ENCODE data around the gene GHRL. TPM values are rescaled to one million over a fixed set of nuclear protein-coding genes. Genes with fewer than 3 reads are reported as not detected.
"Not testable (repeated sequence)": the region's sequence is repeated elsewhere in the genome, so short reads cannot be mapped to it uniquely, and the experiment has no call there.

Gene GHRL
- total RNA-seq, 6 experiments from 2014 or later: 0.32 to 0.43 TPM; not detected in 4

DNA sequence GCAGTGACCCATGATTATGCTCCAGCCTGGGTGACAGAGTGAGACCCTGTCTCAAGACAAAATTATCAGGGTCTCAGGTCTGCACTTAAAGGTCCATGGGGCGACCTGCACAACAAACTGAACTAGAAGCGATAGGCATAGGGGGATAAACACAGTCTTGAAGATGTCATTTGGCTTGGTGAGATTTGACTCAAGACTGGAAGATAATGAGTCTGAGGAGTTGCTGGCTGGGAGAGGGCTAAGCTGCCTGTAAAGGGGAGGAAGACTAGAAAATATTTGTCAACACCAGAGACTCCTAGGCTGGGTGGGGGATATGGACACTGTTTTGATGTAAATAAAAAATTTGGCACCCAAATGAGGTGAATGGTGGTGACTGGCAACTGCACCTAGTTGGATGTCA, 19.8 kb downstream of the GHRL start:
- H3K36me3 ChIP-seq: peaks cover 0 to 46% (median 8%) of the 10 kb centered on the region in 4 donors
- no peak overlapping the region for H3K27ac ChIP-seq
- peaks cover 0 to 30% (median 12%) of the 10 kb centered on the region in 4 donors for H3K4me1 ChIP-seq
- no peak for DNase-seq
- intact Hi-C loops (cut with DNase I): no loop called here
- 100% methylated on average over 2 of the region's 2 CpGs for WGBS (ENCODE audit: insufficient coverage, low coverage, low lambda C conversion rate, missing lambda C conversion rate)
- no peaks in the 10 kb centered on the region for H3K9me3 ChIP-seq
- no peak for ATAC-seq
- H3K4me3 ChIP-seq: no peak overlapping the region
- no peaks in the 10 kb centered on the region for H3K27me3 ChIP-seq
- no peak for TF ChIP-seq POLR2A (IDR thresholded peaks at IDR 0.05)
- TF ChIP-seq, protein P1, sequence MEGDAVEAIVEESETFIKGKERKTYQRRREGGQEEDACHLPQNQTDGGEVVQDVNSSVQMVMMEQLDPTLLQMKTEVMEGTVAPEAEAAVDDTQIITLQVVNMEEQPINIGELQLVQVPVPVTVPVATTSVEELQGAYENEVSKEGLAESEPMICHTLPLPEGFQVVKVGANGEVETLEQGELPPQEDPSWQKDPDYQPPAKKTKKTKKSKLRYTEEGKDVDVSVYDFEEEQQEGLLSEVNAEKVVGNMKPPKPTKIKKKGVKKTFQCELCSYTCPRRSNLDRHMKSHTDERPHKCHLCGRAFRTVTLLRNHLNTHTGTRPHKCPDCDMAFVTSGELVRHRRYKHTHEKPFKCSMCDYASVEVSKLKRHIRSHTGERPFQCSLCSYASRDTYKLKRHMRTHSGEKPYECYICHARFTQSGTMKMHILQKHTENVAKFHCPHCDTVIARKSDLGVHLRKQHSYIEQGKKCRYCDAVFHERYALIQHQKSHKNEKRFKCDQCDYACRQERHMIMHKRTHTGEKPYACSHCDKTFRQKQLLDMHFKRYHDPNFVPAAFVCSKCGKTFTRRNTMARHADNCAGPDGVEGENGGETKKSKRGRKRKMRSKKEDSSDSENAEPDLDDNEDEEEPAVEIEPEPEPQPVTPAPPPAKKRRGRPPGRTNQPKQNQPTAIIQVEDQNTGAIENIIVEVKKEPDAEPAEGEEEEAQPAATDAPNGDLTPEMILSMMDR (IDR thresholded peaks at IDR 0.05): no peak

DNA sequence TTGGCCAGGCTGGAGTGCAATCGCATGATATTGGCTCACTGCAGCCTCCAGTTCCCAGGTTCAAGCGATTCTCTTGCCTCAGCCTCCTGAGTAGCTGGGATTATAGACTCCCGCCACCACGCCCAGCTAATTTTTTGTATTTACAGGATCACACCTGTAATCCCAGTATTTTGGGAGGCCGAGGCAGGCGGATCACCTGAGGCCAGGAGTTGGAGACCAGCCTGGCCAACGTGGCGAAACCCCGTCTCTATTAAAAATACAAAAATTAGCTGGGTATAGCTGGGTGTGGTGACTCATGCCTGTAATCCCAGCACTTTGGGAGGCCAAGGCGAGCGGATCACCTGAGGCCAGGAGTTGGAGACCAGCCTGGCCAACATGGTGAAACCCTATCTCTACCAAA, 20.3 kb downstream of the GHRL start:
- H3K27ac ChIP-seq; H3K9me3 ChIP-seq; H3K27me3 ChIP-seq; H3K4me3 ChIP-seq; ATAC-seq; intact Hi-C loops (cut with DNase I): not testable (repeated sequence)
- Histone ChIP-seq H3K36me3 (peaks cover 0 to 43% (median 8%) of the 10 kb centered on the region in 4 donors), H3K4me1 (peaks cover 0 to 30% (median 12%) of the 10 kb centered on the region in 4 donors)
- DNase-seq: peak in 1 of 3 donors; percentile 1
- WGBS (ENCODE audit: insufficient coverage, low coverage, low lambda C conversion rate, missing lambda C conversion rate): 98% methylated on average over 9 of the region's 11 CpGs

DNA sequence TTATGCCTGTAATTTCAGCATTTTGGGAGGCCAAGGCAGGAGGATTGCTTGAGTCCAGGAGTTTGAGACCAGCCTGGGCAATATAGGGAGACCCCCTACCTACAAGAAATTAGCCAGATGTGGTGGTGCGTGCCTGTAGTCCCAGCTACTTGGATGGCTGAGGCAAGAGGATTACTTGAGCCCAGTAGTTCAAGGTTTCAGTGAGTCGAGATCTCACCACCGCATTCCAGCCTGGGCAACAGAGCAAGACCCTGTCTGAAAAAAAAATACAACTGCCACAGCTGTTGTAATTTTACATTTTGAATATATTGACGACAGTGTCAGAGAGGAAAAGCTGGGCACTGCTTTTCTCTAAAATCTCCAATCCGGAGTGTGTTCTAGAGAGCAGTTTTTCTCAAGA, 23.3 kb downstream of the GHRL start:
- ATAC-seq: no peak
- peaks cover 0 to 29% (median 9%) of the 10 kb centered on the region in 4 donors for H3K36me3 ChIP-seq
- H3K27me3 ChIP-seq: no peaks in the 10 kb centered on the region
- H3K27ac ChIP-seq: no peak overlapping the region
- DNase-seq: peak in 1 of 3 donors; percentile 4
- WGBS (ENCODE audit: insufficient coverage, low coverage, low lambda C conversion rate, missing lambda C conversion rate): 83% methylated on average over 1 of the region's 5 CpGs
- H3K9me3 ChIP-seq: no peaks in the 10 kb centered on the region
- H3K4me3 ChIP-seq: no peak overlapping the region
- TF ChIP-seq, protein P1 (IDR thresholded peaks at IDR 0.05): no peak
- TF ChIP-seq POLR2A (IDR thresholded peaks at IDR 0.05): no peak
- peaks cover 0 to 25% (median 13%) of the 10 kb centered on the region in 4 donors for H3K4me1 ChIP-seq
- intact Hi-C loops (cut with DNase I): no loop called here

DNA sequence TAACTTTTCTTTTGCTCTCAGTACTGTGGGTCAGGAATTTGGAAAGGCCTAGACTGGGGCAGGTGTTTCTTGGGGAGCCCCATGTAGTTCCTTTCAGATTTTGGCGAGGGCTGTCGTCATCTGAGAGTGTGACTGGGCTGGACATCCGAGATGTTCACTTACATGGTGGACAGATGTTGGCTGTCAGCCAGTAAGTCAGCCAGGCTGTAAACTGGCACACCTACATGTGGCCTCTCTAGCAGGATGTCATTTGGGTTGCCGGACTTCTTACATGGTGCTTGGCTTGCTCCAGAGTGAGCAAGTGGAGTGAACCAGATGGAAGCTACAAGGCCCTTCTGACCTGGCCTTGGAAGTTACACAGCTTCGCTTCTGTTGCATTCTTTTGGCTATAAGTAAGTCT, 23.8 kb downstream of the GHRL start:
- Histone ChIP-seq H3K4me3 (no peak overlapping the region), H3K27ac (no peak overlapping the region), H3K9me3 (no peaks in the 10 kb centered on the region), H3K27me3 (no peaks in the 10 kb centered on the region), H3K4me1 (peaks cover 0 to 20% (median 9%) of the 10 kb centered on the region in 4 donors), H3K36me3 (peaks cover 0 to 29% (median 9%) of the 10 kb centered on the region in 4 donors)
- no peak for DNase-seq
- intact Hi-C loops (cut with DNase I): no loop called here
- WGBS (ENCODE audit: insufficient coverage, low coverage, low lambda C conversion rate, missing lambda C conversion rate): 96% methylated on average over 4 of the region's 5 CpGs
- TF ChIP-seq, protein P1 (IDR thresholded peaks at IDR 0.05): no peak
- no peak for TF ChIP-seq POLR2A (IDR thresholded peaks at IDR 0.05)
- ATAC-seq: no peak

DNA sequence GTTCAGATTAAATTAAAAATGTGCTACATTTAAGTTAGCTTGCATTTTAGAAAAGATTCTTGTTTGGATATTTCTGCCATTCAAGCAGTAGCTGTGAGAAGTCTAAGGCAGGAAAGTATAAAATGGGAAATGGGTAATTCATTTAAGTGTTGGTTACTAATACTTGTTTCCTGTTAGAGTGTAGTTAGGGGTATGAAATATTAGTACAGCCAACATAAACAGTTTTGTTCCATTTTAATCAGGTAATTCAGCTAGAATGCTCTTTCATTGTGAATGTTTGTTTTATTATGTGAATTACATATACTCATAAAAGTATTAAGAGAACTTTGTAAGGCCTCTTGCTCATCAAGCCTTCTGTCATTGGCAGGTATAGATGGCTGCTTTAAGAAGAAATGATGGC, 24.6 kb downstream of the GHRL start:
- ATAC-seq (no peak), DNase-seq (no peak)
- Histone ChIP-seq H3K36me3 (peaks cover 0 to 30% (median 9%) of the 10 kb centered on the region in 4 donors), H3K4me3 (no peak overlapping the region), H3K27ac (no peak overlapping the region), H3K27me3 (no peaks in the 10 kb centered on the region), H3K4me1 (peaks cover 0 to 12% (median 5%) of the 10 kb centered on the region in 4 donors), H3K9me3 (no peaks in the 10 kb centered on the region)
- no peak for TF ChIP-seq POLR2A (IDR thresholded peaks at IDR 0.05)
- TF ChIP-seq, protein P1 (IDR thresholded peaks at IDR 0.05): no peak
- intact Hi-C loops (cut with DNase I): no loop called here

DNA sequence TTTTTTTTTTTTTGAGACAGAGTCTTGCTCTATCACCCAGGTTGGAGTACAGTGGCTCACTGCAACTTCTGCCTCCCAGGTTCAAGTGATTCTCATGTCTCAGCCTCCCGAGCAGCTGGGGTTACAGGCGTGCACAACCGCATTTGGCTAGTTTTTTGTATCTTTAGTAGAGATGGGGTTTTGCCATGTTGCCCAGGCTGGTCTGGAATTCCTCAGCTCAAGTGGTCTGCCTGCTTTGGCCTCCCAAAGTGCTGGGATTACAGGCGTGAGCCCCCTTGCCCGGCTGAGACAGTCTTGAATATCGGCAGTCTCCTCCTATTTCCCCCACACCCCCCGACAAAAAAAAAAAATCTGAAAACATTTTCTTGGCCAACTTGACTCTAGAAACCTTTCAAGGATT, 25.8 kb downstream of the GHRL start:
- intact Hi-C loops (cut with DNase I); H3K27me3 ChIP-seq; DNase-seq; H3K4me3 ChIP-seq; H3K27ac ChIP-seq; ATAC-seq; H3K9me3 ChIP-seq; H3K4me1 ChIP-seq: not testable (repeated sequence)
- 83% methylated on average over 6 of the region's 7 CpGs for WGBS (ENCODE audit: insufficient coverage, low coverage, low lambda C conversion rate, missing lambda C conversion rate)
- peaks cover 0 to 35% (median 9%) of the 10 kb centered on the region in 4 donors for H3K36me3 ChIP-seq
